Esophagus muscularis mucosa (tissue), 4 donors: ENCODE data around the gene ADAMTSL5.

ENCODE experiments used
- CTCF ChIP-seq, 3 experiments: fragments of 200-600 bp in 2 of 3; fragments of 450-650 bp in 1 of 3; sonication (generic) in 2 of 3; IDR thresholded peaks; one replicate each; pipeline ENCODE4 v1.5.1; 2017 to 2019; ENCODE audit warnings: antibody characterized with exemption in 3 of 3, mild to moderate bottlenecking in 2 of 3, moderate library complexity in 1 of 3
- EP300 ChIP-seq: sonication (generic); formaldehyde crosslinking; IDR thresholded peaks from one replicate; pipeline ENCODE4 v1.6.1; 2017; ENCODE audit warnings: antibody characterized with exemption
- POLR2A ChIP-seq: fragments of 450-650 bp; IDR thresholded peaks from one replicate; pipeline ENCODE4 v1.6.1; 2017; ENCODE audit warnings: antibody characterized with exemption, moderate library complexity, mild to moderate bottlenecking, low read depth

GRCh38 chr19:1512671-1513498, at the start of gene ADAMTSL5:
- TF ChIP-seq POLR2A (no peak), CTCF (IDR thresholded peaks at IDR 0.05) (peak in 1 of 3 experiments; percentile 27), EP300 (no peak)
